ENCODE results near the gene GAA. TPM values are rescaled to one million over a fixed set of nuclear protein-coding genes. Genes with fewer than 3 reads are reported as not detected.

GAA gene
- total RNA-seq, 1 donor from 2014 or later, result 38.4 TPM

DNA sequence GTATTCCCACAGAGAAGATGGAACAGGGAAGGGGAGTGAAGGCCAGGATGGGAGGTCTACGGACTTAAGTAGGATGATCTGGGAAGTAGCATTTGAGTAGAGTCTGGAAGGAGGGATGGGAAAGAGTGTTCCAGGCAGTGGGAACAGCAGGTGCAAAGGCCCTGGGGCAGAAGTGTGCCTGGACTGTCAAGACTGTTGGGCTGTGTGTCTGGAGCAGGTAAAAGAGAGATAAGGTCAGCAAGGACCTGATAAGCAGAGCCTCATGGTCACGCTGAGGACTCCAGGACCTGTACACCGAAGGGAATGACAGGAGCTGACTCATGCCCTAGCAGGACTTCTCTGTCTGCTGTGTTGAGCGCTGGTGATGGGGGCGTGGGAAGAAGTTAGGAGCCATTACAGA, 67.7 kb downstream of the GAA start:
- Mint-ChIP-seq H3K4me1 (peaks cover 13% of the 10 kb centered on the region), H3K27ac (ENCODE audit: unreplicated experiment) (no peak overlapping the region), H3K36me3 (ENCODE audit: low read depth) (no peaks in the 10 kb centered on the region), H3K27me3 (ENCODE audit: low read depth) (no peaks in the 10 kb centered on the region), H3K9me3 (no peaks in the 10 kb centered on the region), H3K4me3 (no peak overlapping the region)
- TF ChIP-seq, protein P1, sequence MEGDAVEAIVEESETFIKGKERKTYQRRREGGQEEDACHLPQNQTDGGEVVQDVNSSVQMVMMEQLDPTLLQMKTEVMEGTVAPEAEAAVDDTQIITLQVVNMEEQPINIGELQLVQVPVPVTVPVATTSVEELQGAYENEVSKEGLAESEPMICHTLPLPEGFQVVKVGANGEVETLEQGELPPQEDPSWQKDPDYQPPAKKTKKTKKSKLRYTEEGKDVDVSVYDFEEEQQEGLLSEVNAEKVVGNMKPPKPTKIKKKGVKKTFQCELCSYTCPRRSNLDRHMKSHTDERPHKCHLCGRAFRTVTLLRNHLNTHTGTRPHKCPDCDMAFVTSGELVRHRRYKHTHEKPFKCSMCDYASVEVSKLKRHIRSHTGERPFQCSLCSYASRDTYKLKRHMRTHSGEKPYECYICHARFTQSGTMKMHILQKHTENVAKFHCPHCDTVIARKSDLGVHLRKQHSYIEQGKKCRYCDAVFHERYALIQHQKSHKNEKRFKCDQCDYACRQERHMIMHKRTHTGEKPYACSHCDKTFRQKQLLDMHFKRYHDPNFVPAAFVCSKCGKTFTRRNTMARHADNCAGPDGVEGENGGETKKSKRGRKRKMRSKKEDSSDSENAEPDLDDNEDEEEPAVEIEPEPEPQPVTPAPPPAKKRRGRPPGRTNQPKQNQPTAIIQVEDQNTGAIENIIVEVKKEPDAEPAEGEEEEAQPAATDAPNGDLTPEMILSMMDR (conservative IDR thresholded peaks at IDR 0.05), result no peak
- no peak for DNase-seq (ENCODE audit: low read depth, low spot score)

Small RNAs within 50 kb of the gene (microRNA-seq; reads per million reads assigned to microRNA genes)
- gene MIR1268B, result not detected

Other genes starting within 250 kb of the GAA start
- 96.2 and 96.5 TPM in 2 replicates for gene TBC1D16, start 65.7 kb upstream of the GAA start, total RNA-seq
- 22.7 and 23.8 TPM in 2 replicates for gene CCDC40, start 64.9 kb upstream of the GAA start, total RNA-seq
- 135 and 141 TPM in 2 replicates for gene EIF4A3, start 45.5 kb downstream of the GAA start, total RNA-seq
- gene CARD14, start 68.4 kb downstream of the GAA start, total RNA-seq, result 1.3 and 1.7 TPM in 2 replicates
- gene SGSH, start 118.8 kb downstream of the GAA start, total RNA-seq, result 31.8 and 32.8 TPM in 2 replicates
- 23.6 and 27.7 TPM in 2 replicates for gene SLC26A11, start 118.8 kb downstream of the GAA start, total RNA-seq
- gene RNF213, start 159.3 kb downstream of the GAA start, total RNA-seq, result 29.6 and 31.9 TPM in 2 replicates

Data from neural crest cell (in vitro differentiated cells).